Gastroesophageal sphincter (tissue), 3 donors: ENCODE data around the gene GRK1.

Source experiments
- EP300 ChIP-seq: sonication (generic); formaldehyde crosslinking; IDR thresholded peaks from one replicate; pipeline ENCODE4 v1.6.1; 2017; ENCODE audit warnings: antibody characterized with exemption, mild to moderate bottlenecking
- POLR2A ChIP-seq, 2 donors: fragments of 450-650 bp; IDR thresholded peaks; one replicate each; pipeline ENCODE4 v1.6.1; 2017; ENCODE audit warnings: antibody characterized with exemption in 2 of 2, mild to moderate bottlenecking in 2 of 2, moderate library complexity in 1 of 2
- POLR2AphosphoS5 ChIP-seq: sonication (generic); formaldehyde crosslinking; IDR thresholded peaks from one replicate; pipeline ENCODE4 v1.6.1; 2017; ENCODE audit warnings: antibody characterized with exemption
- TF ChIP-seq, protein P1 (sequence below), 4 experiments: fragments of 200-600 bp in 2 of 4; fragments of 450-650 bp in 2 of 4; sonication (generic) in 1 of 4; IDR thresholded peaks; one replicate each; pipeline ENCODE4 v1.5.1; 2017 to 2019; ENCODE audit warnings: antibody characterized with exemption in 4 of 4, mild to moderate bottlenecking in 2 of 4, moderate library complexity in 2 of 4

DNA sequence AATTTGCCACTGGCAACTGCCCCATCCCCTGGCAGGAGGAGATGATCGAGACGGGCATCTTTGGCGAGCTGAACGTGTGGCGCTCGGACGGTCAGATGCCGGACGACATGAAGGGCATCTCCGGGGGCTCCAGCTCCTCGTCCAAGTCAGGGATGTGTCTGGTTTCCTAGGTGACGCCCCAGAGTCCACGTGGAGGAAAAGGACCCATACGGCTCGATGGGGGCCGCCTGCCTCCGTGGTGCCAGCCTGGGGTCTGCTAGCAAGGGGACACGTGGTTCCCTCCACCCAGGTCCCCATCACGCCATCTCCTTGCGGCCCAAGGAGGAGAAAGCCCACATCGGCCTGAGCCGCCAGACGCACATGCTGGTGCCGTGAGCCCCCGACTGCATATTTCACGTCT is 68.2 kb downstream of the GRK1 start:
- TF ChIP-seq, protein P1, sequence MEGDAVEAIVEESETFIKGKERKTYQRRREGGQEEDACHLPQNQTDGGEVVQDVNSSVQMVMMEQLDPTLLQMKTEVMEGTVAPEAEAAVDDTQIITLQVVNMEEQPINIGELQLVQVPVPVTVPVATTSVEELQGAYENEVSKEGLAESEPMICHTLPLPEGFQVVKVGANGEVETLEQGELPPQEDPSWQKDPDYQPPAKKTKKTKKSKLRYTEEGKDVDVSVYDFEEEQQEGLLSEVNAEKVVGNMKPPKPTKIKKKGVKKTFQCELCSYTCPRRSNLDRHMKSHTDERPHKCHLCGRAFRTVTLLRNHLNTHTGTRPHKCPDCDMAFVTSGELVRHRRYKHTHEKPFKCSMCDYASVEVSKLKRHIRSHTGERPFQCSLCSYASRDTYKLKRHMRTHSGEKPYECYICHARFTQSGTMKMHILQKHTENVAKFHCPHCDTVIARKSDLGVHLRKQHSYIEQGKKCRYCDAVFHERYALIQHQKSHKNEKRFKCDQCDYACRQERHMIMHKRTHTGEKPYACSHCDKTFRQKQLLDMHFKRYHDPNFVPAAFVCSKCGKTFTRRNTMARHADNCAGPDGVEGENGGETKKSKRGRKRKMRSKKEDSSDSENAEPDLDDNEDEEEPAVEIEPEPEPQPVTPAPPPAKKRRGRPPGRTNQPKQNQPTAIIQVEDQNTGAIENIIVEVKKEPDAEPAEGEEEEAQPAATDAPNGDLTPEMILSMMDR (IDR thresholded peaks at IDR 0.05), result no peak
- no peak for TF ChIP-seq POLR2AphosphoS5
- TF ChIP-seq POLR2A (IDR thresholded peaks at IDR 0.05), result no peak
- TF ChIP-seq EP300, result no peak
